Sigmoid colon (tissue), 4 donors: ENCODE results near the gene IFITM2.

Source experiments
- POLR2A ChIP-seq, 2 donors: fragments of 450-650 bp; IDR thresholded peaks; one replicate each; pipeline ENCODE4 v1.6.1; 2016; ENCODE audit warnings: antibody characterized with exemption in 2 of 2, mild to moderate bottlenecking in 2 of 2, moderate library complexity in 2 of 2
- POLR2AphosphoS5 ChIP-seq, 4 donors: sonication (generic); formaldehyde crosslinking; IDR thresholded peaks; one replicate each; pipeline ENCODE4 v1.6.1; 2017; ENCODE audit warnings: antibody characterized with exemption in 4 of 4
- TF ChIP-seq, protein P1 (sequence below), 4 experiments: fragments of 450-650 bp in 3 of 4; fragments of 200-600 bp in 1 of 4; IDR thresholded peaks; one replicate each; pipeline ENCODE4 v1.5.1; 2016 to 2019; ENCODE audit warnings: antibody characterized with exemption in 4 of 4, mild to moderate bottlenecking in 3 of 4, moderate library complexity in 2 of 4

DNA sequence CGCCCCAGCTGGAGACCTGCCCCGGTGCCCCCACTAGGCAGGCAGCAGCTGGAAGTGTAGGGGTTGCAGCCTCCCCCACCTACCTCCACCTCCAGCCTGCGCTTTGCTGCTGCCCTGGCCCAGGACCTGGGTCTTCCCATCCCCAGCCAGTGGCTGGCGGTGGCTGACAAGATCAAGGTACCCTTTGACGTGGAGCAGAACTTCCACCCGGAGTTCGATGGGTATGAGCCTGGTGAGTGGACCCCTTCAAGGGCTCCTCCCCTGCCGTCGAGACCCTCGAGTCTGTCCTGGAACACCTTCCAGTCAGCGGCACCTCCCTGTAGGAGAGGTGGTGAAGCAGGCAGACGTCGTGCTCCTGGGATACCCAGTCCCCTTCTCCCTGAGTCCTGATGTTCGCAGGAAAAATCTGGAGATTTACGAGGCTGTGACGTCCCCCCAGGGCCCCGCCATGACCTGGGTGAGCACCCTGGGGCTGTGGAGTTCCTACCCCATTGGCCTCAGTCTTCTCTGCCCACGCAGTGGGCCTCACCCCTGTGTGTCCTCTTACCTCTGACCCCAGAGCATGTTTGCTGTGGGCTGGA lies 14.3 kb upstream of the IFITM2 start:
- TF ChIP-seq POLR2AphosphoS5 (IDR thresholded peaks at IDR 0.05) (no peak), POLR2A (IDR thresholded peaks at IDR 0.05) (no peak)
- TF ChIP-seq, protein P1, sequence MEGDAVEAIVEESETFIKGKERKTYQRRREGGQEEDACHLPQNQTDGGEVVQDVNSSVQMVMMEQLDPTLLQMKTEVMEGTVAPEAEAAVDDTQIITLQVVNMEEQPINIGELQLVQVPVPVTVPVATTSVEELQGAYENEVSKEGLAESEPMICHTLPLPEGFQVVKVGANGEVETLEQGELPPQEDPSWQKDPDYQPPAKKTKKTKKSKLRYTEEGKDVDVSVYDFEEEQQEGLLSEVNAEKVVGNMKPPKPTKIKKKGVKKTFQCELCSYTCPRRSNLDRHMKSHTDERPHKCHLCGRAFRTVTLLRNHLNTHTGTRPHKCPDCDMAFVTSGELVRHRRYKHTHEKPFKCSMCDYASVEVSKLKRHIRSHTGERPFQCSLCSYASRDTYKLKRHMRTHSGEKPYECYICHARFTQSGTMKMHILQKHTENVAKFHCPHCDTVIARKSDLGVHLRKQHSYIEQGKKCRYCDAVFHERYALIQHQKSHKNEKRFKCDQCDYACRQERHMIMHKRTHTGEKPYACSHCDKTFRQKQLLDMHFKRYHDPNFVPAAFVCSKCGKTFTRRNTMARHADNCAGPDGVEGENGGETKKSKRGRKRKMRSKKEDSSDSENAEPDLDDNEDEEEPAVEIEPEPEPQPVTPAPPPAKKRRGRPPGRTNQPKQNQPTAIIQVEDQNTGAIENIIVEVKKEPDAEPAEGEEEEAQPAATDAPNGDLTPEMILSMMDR (IDR thresholded peaks at IDR 0.05), result no peak
